K562 (cell line): Measurements from ENCODE around the gene LENG9. TPM values are rescaled to one million over a fixed set of nuclear protein-coding genes. Genes with fewer than 3 reads are reported as not detected.

Experiments used
- ATAC-seq: fragments of 200-7000 bp; cut with Tn5 transposase; 3 replicates; pipeline ENCODE4 v1.9.1; 2020; ENCODE audit warnings: moderate library complexity
- BruUV-seq: library from RNA; stranded (reverse); fragments of 400-500 nt; replicated peaks from 2 replicates; lab custom pipeline; 2021; lab: Mats Ljungman, UMichigan
- CTCF ChIA-PET: fragments of 300-600 bp; formaldehyde crosslinking; extraction: SDS; loops from one replicate; lab custom pipeline; 2021; ENCODE audit warnings: low intra/inter-chr PET ratio; lab: Yijun Ruan, JAX
- POLR2A ChIA-PET: fragments of 300-600, 350-650 bp; sonication (Branson Sonifier 250); formaldehyde crosslinking; extraction: SDS; loops from one replicate; lab custom pipeline; 2021; ENCODE audit warnings: antibody characterized with exemption, inconsistent platforms; lab: Yijun Ruan, JAX
- DNase-seq, 4 experiments: peaks; one replicate each; pipeline versions ENCODE4 v3.0.0 to v3.0.0-alpha.2; 2011 to 2018; ENCODE audit warnings: low spot score in 3 of 4, mixed read lengths in 3 of 4; ENCODE audit errors: extremely low read depth in 1 of 4
- FAIRE-seq: peaks from 2 replicates; lab custom pipeline; 2011; peaks lifted over from hg19 to GRCh38; lab: Jason Lieb, UNC
- H2AFZ ChIP-seq: 2 replicates; pipeline ENCODE4 v1.6.0; 2011; ENCODE audit warnings: low read depth, low read length, control low read depth, inconsistent platforms
- H3K27ac ChIP-seq: fragments of 200-600 bp; 3 replicates; pipeline ENCODE4 v1.8.0; 2011; ENCODE audit warnings: low read depth, mild to moderate bottlenecking, control low read depth, inconsistent platforms, low read length, moderate library complexity, mixed read lengths; ENCODE audit errors: extremely low read depth
- H3K27me3 ChIP-seq, 2 experiments: fragments of 300-600 bp in 1 of 2; 2 replicates in 1 of 2; 3 replicates in 1 of 2; pipeline versions ENCODE4 v1.6.0 to v1.8.0; 2011; ENCODE audit warnings: inconsistent platforms in 2 of 2, low read length in 2 of 2, mild to moderate bottlenecking in 1 of 2, mixed read lengths in 1 of 2, moderate library complexity in 1 of 2; ENCODE audit not compliant: control insufficient read depth in 2 of 2, insufficient read depth in 2 of 2
- H3K36me3 ChIP-seq: fragments of 300-600 bp; 3 replicates; pipeline ENCODE4 v1.8.0; 2011; ENCODE audit warnings: mild to moderate bottlenecking, low read length, inconsistent platforms; ENCODE audit not compliant: control insufficient read depth, insufficient read depth
- H3K4me1 ChIP-seq, 2 experiments: fragments of 200-600 bp in 1 of 2; replicated peaks in 1 of 2; 2 replicates in 1 of 2; 3 replicates in 1 of 2; pipeline versions ENCODE4 v1.5.1 to v1.8.0; 2011; ENCODE audit warnings: inconsistent platforms in 2 of 2, low read length in 2 of 2, mild to moderate bottlenecking in 1 of 2, mixed read lengths in 1 of 2, moderate library complexity in 1 of 2; ENCODE audit not compliant: control insufficient read depth in 2 of 2, insufficient read depth in 2 of 2
- H3K4me2 ChIP-seq: 2 replicates; pipeline ENCODE4 v1.6.1; 2011; ENCODE audit warnings: low read length, control low read depth, inconsistent platforms, mixed read lengths; ENCODE audit not compliant: insufficient read depth
- H3K4me3 ChIP-seq: fragments of 200-600 bp; sonication (generic), shearing (Covaris generic); 2 replicates; pipeline ENCODE4 v1.5.1; 2016; ENCODE audit warnings: control low read depth, inconsistent platforms
- H3K79me2 ChIP-seq: fragments of 200-600 bp; 3 replicates; pipeline ENCODE4 v1.8.0; 2011; ENCODE audit warnings: low read length, inconsistent platforms; ENCODE audit not compliant: control insufficient read depth, insufficient read depth
- H3K9ac ChIP-seq, 2 experiments: 2 replicates each; pipeline versions ENCODE4 v1.6.0 to v1.6.1; 2011; ENCODE audit warnings: low read depth in 2 of 2, low read length in 2 of 2, control low read depth in 1 of 2, inconsistent platforms in 1 of 2, mild to moderate bottlenecking in 1 of 2, mixed read lengths in 1 of 2; ENCODE audit not compliant: insufficient read depth in 1 of 2
- H3K9me1 ChIP-seq: one replicate; pipeline ENCODE4 v1.6.0; 2011; ENCODE audit warnings: inconsistent platforms, mild to moderate bottlenecking, low read length, moderate library complexity; ENCODE audit not compliant: control insufficient read depth, insufficient read depth
- H3K9me3 ChIP-seq: replicated peaks from 2 replicates; pipeline ENCODE4 v1.5.1; 2011; ENCODE audit warnings: low read depth, low read length, inconsistent platforms; ENCODE audit not compliant: control insufficient read depth, insufficient read depth
- H4K20me1 ChIP-seq: replicated peaks from 2 replicates; pipeline ENCODE4 v1.6.1; 2011; ENCODE audit warnings: low read length, inconsistent platforms, mixed read lengths; ENCODE audit not compliant: control insufficient read depth, insufficient read depth
- C11orf30 ChIP-seq: fragments of 450-650 bp; IDR thresholded peaks from 2 replicates; pipeline ENCODE4 v1.6.1; 2016; ENCODE audit warnings: low read depth, mild to moderate bottlenecking
- MAFG ChIP-seq: fragments of 450-650 bp; conservative IDR thresholded peaks from 2 replicates; pipeline ENCODE4 v1.6.1; 2016; ENCODE audit warnings: missing genetic modification characterization, missing compliant biosample characterization
- MEIS2 ChIP-seq: fragments of 450-650 bp; IDR thresholded peaks from 2 replicates; pipeline ENCODE4 v1.6.1; 2014; ENCODE audit warnings: mild to moderate bottlenecking; ENCODE audit not compliant: partially characterized antibody
- PRDM10 ChIP-seq: fragments of 450-650 bp; IDR thresholded peaks from 2 replicates; pipeline ENCODE4 v1.6.1; 2018; ENCODE audit not compliant: partially characterized antibody
- RFX7 ChIP-seq: fragments of 250-450 bp; sonication (Bioruptor Pico); IDR thresholded peaks from 2 replicates; pipeline ENCODE4 v1.5.1; 2021; ENCODE audit warnings: mild to moderate bottlenecking
- ZNF316 ChIP-seq: fragments of 450-650 bp; IDR thresholded peaks from 2 replicates; pipeline ENCODE4 v1.6.1; 2016
- ZNF449 ChIP-seq: fragments of 250-450 bp; sonication (Bioruptor Pico); IDR thresholded peaks from 2 replicates; pipeline ENCODE4 v1.8.0; 2022; ENCODE audit warnings: moderate library complexity, mild to moderate bottlenecking, inconsistent platforms
- WGBS: fragments of 100-300 bp; shearing (Covaris generic); methylation state at CpG from one replicate; pipeline ENCODE4 v1.1.6; 2016; ENCODE audit warnings: low coverage, mixed read lengths; ENCODE audit not compliant: insufficient coverage; ENCODE audit errors: missing lambda C conversion rate; 5-methylcytosine and 5-hydroxymethylcytosine counted together
- in situ Hi-C: fragments of 300-500 bp; cut with MboI; formaldehyde crosslinking; loops from 4 replicates; pipeline ENCODE4 v1.15.0; 2018; ENCODE audit warnings: inconsistent platforms, mixed read lengths
- intact Hi-C: fragments of 100-400 bp; cut with micrococcal nuclease; formaldehyde crosslinking; loops from 2 replicates; pipeline ENCODE4 v1.14.2; 2022
- polyA plus RNA-seq, 8 experiments: library from polyadenylated mRNA; depleted of rRNA in 4 of 8; stranded (reverse) in 5 of 8; unstranded in 3 of 8; fragments of >200 nt; fragmentation: Nextera tagmentation in 2 of 8; fragmentation: Illumina TruSeq in 1 of 8; extraction: Ambion mirVana in 2 of 8; extraction: Trizol in 1 of 8; gene quantifications; 2 replicates each; pipeline versions ENCODE4 v1.2.1 to v1.2.3, GENCODE V29; 2011 to 2014; ENCODE audit warnings: inconsistent platforms in 1 of 8, missing spikeins in 1 of 8
- total RNA-seq, 7 experiments: library from RNA; depleted of rRNA in 6 of 7; stranded (reverse); fragments of >200 nt in 6 of 7; fragmentation: Illumina TruSeq in 2 of 7; extraction: Trizol in 2 of 7; gene quantifications; 2 replicates each; pipeline versions ENCODE4 v1.2.1 to v1.2.3, GENCODE V29; 2011 to 2021; ENCODE audit warnings: low replicate concordance in 1 of 7

LENG9 gene
- total and polyA plus RNA-seq, 9 of the 15 experiments (the other 6 are each of a cell fraction or from before 2014, with no cell fraction given), result 0.06 to 0.64 (median 0.33) TPM; not detected in 1

- intact Hi-C loops (no loop called here), in situ Hi-C loops (no loop called here)
- Histone ChIP-seq H3K9me3 (no peaks in the 10 kb centered on the region), H3K9me1 (peaks cover 12% of the 10 kb centered on the region), H4K20me1 (peaks cover 28% of the 10 kb centered on the region), H3K36me3 (peaks cover 68% of the 10 kb centered on the region), H3K9ac (peak overlapping the region; percentile 46 to 100; a peak in 3 of 4 replicates), H2AFZ (no peak overlapping the region), H3K27me3 (no peaks in the 10 kb centered on the region), H3K4me3 (peak overlapping the region; percentile 72; the same call in 1 of the 2 replicates), H3K4me2 (peak overlapping the region; percentile 88), H3K4me1 (peaks cover 19 to 40% of the 10 kb centered on the region in 2 experiments; a peak in 4 of 5 replicates), H3K79me2 (peaks cover 79% of the 10 kb centered on the region), H3K27ac (peak overlapping the region; percentile 51; the same call in 2 of the 3 replicates)
- ChIA-PET POLR2A (interaction anchor here (0.9 kb wide), 1 partner anchor 12 kb away, joined by 4 read pairs; the partner anchor contains the start of gene LENG9), CTCF (no interaction called here)
- FAIRE-seq (no peak), DNase-seq (no peak), ATAC-seq (no peak)
- no peak for TF ChIP-seq ZNF449 (CRISPR knock-in tag)
- TF ChIP-seq MEIS2, result no peak
- TF ChIP-seq PRDM10, result no peak
- peak; percentile 67 for TF ChIP-seq MAFG (tag)
- no peak for TF ChIP-seq RFX7 (CRISPR knock-in tag)
- TF ChIP-seq C11orf30, result peak; percentile 65; the same call in 1 of the 2 replicates
- peak; percentile 81 for TF ChIP-seq ZNF316
- 47% methylated on average over 6 of the region's 9 CpGs for WGBS
- no TSS peak for BruUV-seq
These were observed 12.2 kb downstream of the LENG9 start for GRCh38 chr19:54451331-54451871.
